GM12878 (cell line): ENCODE data around the gene PRKN. TPM values are rescaled to one million over a fixed set of nuclear protein-coding genes. Genes with fewer than 3 reads are reported as not detected.

ENCODE experiments used
- ATAC-seq: fragments of 200-7000 bp; cut with Tn5 transposase; 3 replicates; pipeline ENCODE4 v1.9.1; 2020; ENCODE audit warnings: mild to moderate bottlenecking, moderate library complexity
- BruUV-seq: library from RNA; stranded (reverse); fragments of 400-500 nt; replicated peaks from 2 replicates; lab custom pipeline; 2021; lab: Mats Ljungman, UMichigan
- CTCF ChIA-PET: fragments of 300-600 bp; sonication (Branson Sonifier 250); formaldehyde crosslinking; extraction: SDS; loops from one replicate; lab custom pipeline; 2021; ENCODE audit warnings: inconsistent platforms; lab: Yijun Ruan, JAX
- POLR2A ChIA-PET: fragments of 350-600 bp; formaldehyde crosslinking; extraction: SDS; loops from one replicate; lab custom pipeline; 2021; ENCODE audit warnings: inconsistent platforms; lab: Charles Lee
- RAD21 ChIA-PET: fragments of 300-600 bp; sonication (Branson Sonifier 250); formaldehyde crosslinking; loops from one replicate; lab custom pipeline; 2023; ENCODE audit warnings: antibody characterized with exemption; ENCODE audit not compliant: unreplicated experiment; lab: Charles Lee
- SMC1A ChIA-PET: fragments of 300-600 bp; sonication (Branson Sonifier 250); formaldehyde crosslinking; loops from one replicate; lab custom pipeline; 2023; ENCODE audit not compliant: unreplicated experiment, uncharacterized antibody; lab: Charles Lee
- DNase-seq: peaks from one replicate; pipeline ENCODE4 v3.0.0-alpha.2; 2011; ENCODE audit warnings: low read depth, low spot score
- FAIRE-seq: peaks from 3 replicates; lab custom pipeline; 2011; peaks lifted over from hg19 to GRCh38; lab: Jason Lieb, UNC
- H2AFZ ChIP-seq: 2 replicates; pipeline ENCODE4 v1.6.0; 2011; ENCODE audit warnings: low read depth, low read length, control low read depth; ENCODE audit not compliant: control insufficient read depth
- H3K27ac ChIP-seq: 2 replicates; pipeline ENCODE4 v1.5.1; 2011; ENCODE audit warnings: control low read depth; ENCODE audit not compliant: control insufficient read depth, insufficient read depth
- H3K27me3 ChIP-seq, 2 experiments: replicated peaks in 1 of 2; 2 replicates each; pipeline versions ENCODE4 v1.6.0 to v1.6.1; 2011; ENCODE audit warnings: low read length in 1 of 2; ENCODE audit not compliant: control insufficient read depth in 2 of 2, insufficient read depth in 2 of 2
- H3K36me3 ChIP-seq, 2 experiments: 2 replicates each; pipeline ENCODE4 v1.5.1; 2011; ENCODE audit warnings: low read length in 1 of 2; ENCODE audit not compliant: control insufficient read depth in 2 of 2, insufficient read depth in 2 of 2
- H3K4me1 ChIP-seq: 2 replicates; pipeline ENCODE4 v1.6.1; 2011; ENCODE audit warnings: mild to moderate bottlenecking, low read length, moderate library complexity, mixed read lengths; ENCODE audit not compliant: control insufficient read depth, insufficient read depth
- H3K4me2 ChIP-seq: 2 replicates; pipeline ENCODE4 v1.6.0; 2011; ENCODE audit warnings: control low read depth; ENCODE audit not compliant: control insufficient read depth, insufficient read depth
- H3K4me3 ChIP-seq: fragments of 200-600 bp; sonication (generic); 2 replicates; pipeline ENCODE4 v1.5.1; 2016
- H3K79me2 ChIP-seq: 2 replicates; pipeline ENCODE4 v1.6.0; 2011; ENCODE audit warnings: low read length; ENCODE audit not compliant: control insufficient read depth, insufficient read depth
- H3K9ac ChIP-seq: 2 replicates; pipeline ENCODE4 v1.8.0; 2011; ENCODE audit warnings: low read length, control low read depth, mixed read lengths; ENCODE audit not compliant: control insufficient read depth, insufficient read depth
- H3K9me3 ChIP-seq: replicated peaks from 3 replicates; pipeline ENCODE4 v1.5.1; 2011; ENCODE audit warnings: mild to moderate bottlenecking, low read length; ENCODE audit not compliant: control insufficient read depth, insufficient read depth
- H4K20me1 ChIP-seq: 2 replicates; pipeline ENCODE4 v1.6.0; 2011; ENCODE audit not compliant: control insufficient read depth, insufficient read depth
- CEBPZ ChIP-seq: fragments of 150-350 bp; IDR thresholded peaks from 2 replicates; pipeline ENCODE4 v1.6.1; 2016; ENCODE audit warnings: low read depth, low read length
- CTCF ChIP-seq, 3 experiments: IDR thresholded peaks in 2 of 3; conservative IDR thresholded peaks in 1 of 3; 2 replicates each; pipeline ENCODE4 v1.5.1; 2011; ENCODE audit warnings: low read depth in 3 of 3, low read length in 3 of 3, mild to moderate bottlenecking in 3 of 3, control low read depth in 2 of 3, moderate library complexity in 2 of 3, inconsistent platforms in 1 of 3, mixed read lengths in 1 of 3; ENCODE audit not compliant: control insufficient read depth in 2 of 3, insufficient read depth in 1 of 3; ENCODE audit errors: extremely low read depth in 1 of 3
- FOXK2 ChIP-seq: fragments of 450-650 bp; IDR thresholded peaks from 2 replicates; pipeline ENCODE4 v1.6.1; 2017; ENCODE audit warnings: mild to moderate bottlenecking, moderate library complexity
- IKZF1 ChIP-seq: fragments of 450-650 bp; conservative IDR thresholded peaks from 2 replicates; pipeline ENCODE4 v1.6.1; 2017; ENCODE audit warnings: antibody characterized with exemption, mild to moderate bottlenecking
- MYC ChIP-seq: IDR thresholded peaks from 2 replicates; pipeline ENCODE4 v1.6.1; 2011; ENCODE audit warnings: mild to moderate bottlenecking, low read length, moderate library complexity, inconsistent platforms; ENCODE audit not compliant: insufficient read depth, insufficient replicate concordance, insufficient read length, severe bottlenecking
- NBN ChIP-seq: fragments of 450-650 bp; IDR thresholded peaks from 2 replicates; pipeline ENCODE4 v1.6.1; 2016
- PRDM15 ChIP-seq: fragments of 450-650 bp; formaldehyde crosslinking; IDR thresholded peaks from 2 replicates; pipeline ENCODE4 v1.4.0; 2020; ENCODE audit warnings: mild to moderate bottlenecking, moderate library complexity
- SIX5 ChIP-seq: IDR thresholded peaks from 2 replicates; pipeline ENCODE4 v1.6.1; 2011; ENCODE audit warnings: mild to moderate bottlenecking, low read depth, low read length, moderate library complexity; ENCODE audit not compliant: severe bottlenecking
- SREBF2 ChIP-seq: IDR thresholded peaks from 2 replicates; pipeline ENCODE4 v1.6.1; 2012; ENCODE audit warnings: mild to moderate bottlenecking, low read length
- ZNF274 ChIP-seq: IDR thresholded peaks from one replicate; pipeline ENCODE4 v1.8.0; 2011; ENCODE audit not compliant: insufficient read length, insufficient read depth
- ZNF592 ChIP-seq: fragments of 450-650 bp; IDR thresholded peaks from 2 replicates; pipeline ENCODE4 v1.6.1; 2017; ENCODE audit warnings: mild to moderate bottlenecking, moderate library complexity
- WGBS: methylation state at CpG from one replicate; pipeline ENCODE4 v1.1.6; 2016; ENCODE audit warnings: low lambda C conversion rate; ENCODE audit not compliant: insufficient replicate concordance, insufficient coverage; ENCODE audit errors: missing lambda C conversion rate; 5-methylcytosine and 5-hydroxymethylcytosine counted together
- in situ Hi-C: fragments of 300-500 bp; cut with MboI; formaldehyde crosslinking; loops from 9 replicates; pipeline ENCODE4 v1.14.3; 2018; ENCODE audit warnings: mixed read lengths
- intact Hi-C: fragments of 100-400 bp; cut with micrococcal nuclease; formaldehyde crosslinking; loops from one replicate; pipeline ENCODE4 v1.14.2; 2022; ENCODE audit not compliant: unreplicated experiment
- polyA plus RNA-seq, 11 experiments: library from polyadenylated mRNA; depleted of rRNA in 4 of 11; unstranded in 6 of 11; stranded (reverse) in 5 of 11; fragments of >200 nt; fragmentation: Nextera tagmentation in 4 of 11; fragmentation: Illumina TruSeq in 1 of 11; extraction: Ambion mirVana in 4 of 11; extraction: Trizol in 1 of 11; gene quantifications; 1 replicate in 1 of 11; 2 replicates in 10 of 11; pipeline versions ENCODE4 v1.2.1 to v1.2.3, GENCODE V29; 2011 to 2016; ENCODE audit warnings: inconsistent platforms in 2 of 11, missing spikeins in 2 of 11, low read depth in 1 of 11
- total RNA-seq, 4 experiments: library from RNA; depleted of rRNA in 3 of 4; stranded (reverse); fragments of >200 nt in 3 of 4; fragmentation: Illumina TruSeq in 1 of 4; extraction: Trizol in 1 of 4; gene quantifications; 2 replicates each; pipeline versions ENCODE4 v1.2.1 to v1.2.3, GENCODE V29; 2013 to 2021

PRKN gene
- total and polyA plus RNA-seq, 10 of the 15 experiments (the other 5 are each of a cell fraction or from before 2014, with no cell fraction given), result 0.06 to 0.09 TPM; not detected in 8

- Histone ChIP-seq H3K4me1 (no peaks in the 10 kb centered on the region), H4K20me1 (no peaks in the 10 kb centered on the region), H3K27me3 (no peaks in the 10 kb centered on the region), H3K4me2 (no peak overlapping the region), H3K9me3 (no peaks in the 10 kb centered on the region), H3K9ac (no peak overlapping the region), H3K36me3 (no peaks in the 10 kb centered on the region), H3K27ac (no peak overlapping the region), H2AFZ (no peak overlapping the region), H3K79me2 (no peaks in the 10 kb centered on the region), H3K4me3 (no peak overlapping the region)
- no TSS peak for BruUV-seq
- in situ Hi-C loops, result no loop called here
- DNase-seq, result no peak
- intact Hi-C loops, result no loop called here
- ChIA-PET CTCF (no interaction called here), POLR2A (no interaction called here), SMC1A (no interaction called here), RAD21 (no interaction called here)
- no peak for ATAC-seq
- FAIRE-seq, result no peak
- WGBS, result 3% methylated on average over 3 of the region's 3 CpGs
- TF ChIP-seq ZNF274, result no peak
- TF ChIP-seq ZNF592, result no peak
- no peak for TF ChIP-seq IKZF1
- no peak for TF ChIP-seq SIX5
- TF ChIP-seq PRDM15, result no peak
- no peak for TF ChIP-seq CEBPZ
- no peak for TF ChIP-seq SREBF2
- no peak for TF ChIP-seq NBN
- TF ChIP-seq FOXK2, result no peak
- TF ChIP-seq MYC, result no peak
- no peak for TF ChIP-seq CTCF (IDR thresholded peaks at IDR 0.05 in 2 of 3, conservative IDR thresholded peaks at IDR 0.05 in 1 of 3; ENCODE audit: control insufficient read depth in 2 of 3, extremely low read depth in 1 of 3, insufficient read depth in 1 of 3, low read depth in 3 of 3, low read length in 3 of 3)
These were observed 42.6 kb downstream of the PRKN start for GRCh38 chr6:162684961-162685360.
